ENCODE results near the gene PLN. TPM values are rescaled to one million over a fixed set of nuclear protein-coding genes. Genes with fewer than 3 reads are reported as not detected.

Gene PLN
- total and polyA plus RNA-seq, 7 donors = 2.3 to 454 (median 294) TPM

GRCh38 chr6:118524686-118525085 is 23.4 kb upstream of the PLN start:
- Histone ChIP-seq H3K4me1 (peaks cover 0 to 52% (median 37%) of the 10 kb centered on the region in 4 donors), H3K36me3 (no peaks in the 10 kb centered on the region), H3K4me3 (no peak overlapping the region), H3K9me3 (no peaks in the 10 kb centered on the region), H3K27ac (peak overlapping the region in 2 of 4 donors; percentile 61 to 63), H3K27me3 (no peaks in the 10 kb centered on the region)
- no peak for DNase-seq
- 63 to 72% methylated on average over 2 of the region's 2 CpGs for WGBS, 2 donors
- intact Hi-C loops (cut with DNase I) = loop anchor here (5.0 kb wide), 1 partner anchor 232 kb away; no protein-coding TSS in a partner anchor
- TF ChIP-seq POLR2AphosphoS5 (IDR thresholded peaks at IDR 0.05) (no peak), EP300 (IDR thresholded peaks at IDR 0.05) (no peak), POLR2A (IDR thresholded peaks at IDR 0.05) (no peak), CTCF (IDR thresholded peaks at IDR 0.05) (no peak)

DNA sequence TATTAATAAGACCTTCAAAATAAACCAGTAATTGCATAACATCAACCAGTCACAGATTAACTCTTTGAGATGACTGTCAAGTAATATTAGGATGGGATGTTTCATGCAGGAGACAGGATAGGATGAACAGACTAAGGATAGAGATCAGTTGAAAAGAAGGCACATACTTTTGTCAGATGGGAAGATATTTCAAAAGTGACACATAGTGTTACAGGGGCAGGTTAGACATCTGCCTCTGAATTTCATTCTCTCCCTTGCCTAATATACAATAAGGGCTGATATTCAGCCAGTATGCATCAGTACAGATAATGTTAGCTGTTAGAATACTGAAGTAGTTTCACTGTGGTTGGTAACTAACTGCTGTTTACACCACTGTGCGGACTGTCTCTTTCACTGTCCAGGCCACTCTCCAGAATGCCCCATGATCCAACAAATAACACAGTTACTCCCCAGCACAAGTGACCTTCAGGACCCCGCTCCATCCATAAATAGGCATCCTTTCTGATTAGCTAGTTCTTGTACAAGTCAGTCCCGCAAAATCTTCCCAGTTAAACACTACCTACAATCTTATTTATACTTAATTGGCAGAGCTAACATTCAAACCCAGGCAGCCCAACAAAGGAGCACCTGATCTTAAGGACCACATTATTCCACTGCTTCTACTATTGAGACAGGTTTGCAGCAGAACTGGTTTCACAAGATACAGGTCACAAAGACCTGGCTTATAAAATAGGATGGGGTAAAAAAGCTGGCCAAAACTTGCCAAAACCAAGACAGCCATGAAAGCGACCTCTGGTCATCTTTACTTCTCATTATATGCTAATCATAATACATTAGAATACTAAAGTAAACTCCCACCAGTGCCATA is 21.9 kb upstream of the PLN start:
- DNase-seq = no peak
- no peaks in the 10 kb centered on the region for H3K36me3 ChIP-seq
- peaks cover 0 to 58% (median 39%) of the 10 kb centered on the region in 4 donors for H3K4me1 ChIP-seq
- intact Hi-C loops (cut with DNase I) = loop anchor here (5.0 kb wide), 1 partner anchor 234 kb away; no protein-coding TSS in a partner anchor
- H3K9me3 ChIP-seq = peaks cover 0 to 5% (median 0%) of the 10 kb centered on the region in 4 donors
- H3K4me3 ChIP-seq = no peak overlapping the region
- H3K27me3 ChIP-seq = no peaks in the 10 kb centered on the region
- TF ChIP-seq POLR2AphosphoS5 (IDR thresholded peaks at IDR 0.05) = no peak
- no peak for TF ChIP-seq CTCF (IDR thresholded peaks at IDR 0.05)
- no peak for TF ChIP-seq POLR2A (IDR thresholded peaks at IDR 0.05)
- no peak for TF ChIP-seq EP300 (IDR thresholded peaks at IDR 0.05)
- H3K27ac ChIP-seq = peak overlapping the region; percentile 39 to 63 (median 59)
- WGBS, 2 donors = 77 to 84% methylated on average over 4 of the region's 4 CpGs

DNA sequence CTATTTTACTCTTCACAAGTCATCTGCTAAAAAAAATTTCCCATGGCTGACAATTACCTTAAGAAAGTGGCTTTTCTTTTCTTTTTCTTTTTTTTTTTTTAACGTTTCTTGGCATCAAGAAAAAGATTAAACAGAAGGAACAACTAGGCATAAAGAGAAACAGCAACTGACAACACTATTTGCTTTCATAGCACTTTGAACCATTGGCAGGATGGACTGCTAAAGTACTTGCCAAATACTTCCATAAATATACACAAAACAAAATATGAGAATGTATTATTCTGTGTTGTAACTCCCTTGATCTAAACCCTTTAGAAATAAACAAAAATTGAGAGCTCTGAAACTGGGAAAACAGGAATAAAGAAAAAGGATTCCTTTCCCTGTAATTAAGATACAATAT is 20.0 kb upstream of the PLN start:
- Histone ChIP-seq H3K36me3 (no peaks in the 10 kb centered on the region), H3K9me3 (peaks cover 0 to 5% (median 0%) of the 10 kb centered on the region in 4 donors), H3K4me1 (peaks cover 0 to 58% (median 39%) of the 10 kb centered on the region in 4 donors), H3K4me3 (no peak overlapping the region), H3K27me3 (no peaks in the 10 kb centered on the region), H3K27ac (peak overlapping the region; percentile 9 to 51 (median 24))
- intact Hi-C loops (cut with DNase I) = loop anchor here (5.0 kb wide), 1 partner anchor 236 kb away; no protein-coding TSS in a partner anchor
- no peak for DNase-seq
- 18 to 54% methylated on average over 1 of the region's 1 CpG for WGBS, 2 donors
- TF ChIP-seq EP300 (IDR thresholded peaks at IDR 0.05) (no peak), CTCF (IDR thresholded peaks at IDR 0.05) (no peak), POLR2A (IDR thresholded peaks at IDR 0.05) (no peak), POLR2AphosphoS5 (IDR thresholded peaks at IDR 0.05) (no peak)

DNA sequence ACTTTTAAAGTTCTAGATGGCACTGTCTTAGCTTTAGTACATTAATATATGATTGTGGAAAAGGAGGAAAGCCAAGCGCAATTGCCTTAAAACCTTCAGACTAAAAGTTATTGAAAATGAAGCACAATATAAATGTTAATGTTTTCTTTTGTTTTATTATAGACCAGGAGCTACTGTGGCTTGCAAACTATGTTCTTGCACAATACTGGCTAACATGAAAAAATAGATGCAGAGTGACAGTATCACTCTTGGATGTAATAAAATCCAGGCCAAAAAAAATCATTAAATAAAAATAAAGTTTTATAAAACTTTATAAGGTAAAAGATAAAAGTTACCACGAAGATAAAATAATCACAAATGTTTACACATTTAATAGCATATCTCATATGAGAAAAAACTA is 18.3 kb upstream of the PLN start:
- Histone ChIP-seq H3K27ac (peak overlapping the region in 1 of 4 donors; percentile 20), H3K4me1 (peaks cover 0 to 55% (median 37%) of the 10 kb centered on the region in 4 donors), H3K9me3 (peaks cover 0 to 5% (median 0%) of the 10 kb centered on the region in 4 donors), H3K4me3 (no peak overlapping the region), H3K27me3 (no peaks in the 10 kb centered on the region), H3K36me3 (no peaks in the 10 kb centered on the region)
- TF ChIP-seq EP300 (IDR thresholded peaks at IDR 0.05) = no peak
- no peak for TF ChIP-seq POLR2A (IDR thresholded peaks at IDR 0.05)
- TF ChIP-seq CTCF (IDR thresholded peaks at IDR 0.05) = no peak
- TF ChIP-seq POLR2AphosphoS5 (IDR thresholded peaks at IDR 0.05) = no peak
- 65 to 88% methylated on average over 2 of the region's 2 CpGs for WGBS, 2 donors
- intact Hi-C loops (cut with DNase I) = loop anchor here (5.0 kb wide), 1 partner anchor 237 kb away; no protein-coding TSS in a partner anchor
- no peak for DNase-seq

All from sigmoid colon (tissue), 7 donors.